SK-N-DZ (cell line): ENCODE measurements around the gene YPEL3.

Experiments used
- DNase-seq: peaks from one replicate; pipeline ENCODE4 v3.0.0-alpha.2; 2015; ENCODE audit warnings: low spot score

The YPEL3 gene

DNA sequence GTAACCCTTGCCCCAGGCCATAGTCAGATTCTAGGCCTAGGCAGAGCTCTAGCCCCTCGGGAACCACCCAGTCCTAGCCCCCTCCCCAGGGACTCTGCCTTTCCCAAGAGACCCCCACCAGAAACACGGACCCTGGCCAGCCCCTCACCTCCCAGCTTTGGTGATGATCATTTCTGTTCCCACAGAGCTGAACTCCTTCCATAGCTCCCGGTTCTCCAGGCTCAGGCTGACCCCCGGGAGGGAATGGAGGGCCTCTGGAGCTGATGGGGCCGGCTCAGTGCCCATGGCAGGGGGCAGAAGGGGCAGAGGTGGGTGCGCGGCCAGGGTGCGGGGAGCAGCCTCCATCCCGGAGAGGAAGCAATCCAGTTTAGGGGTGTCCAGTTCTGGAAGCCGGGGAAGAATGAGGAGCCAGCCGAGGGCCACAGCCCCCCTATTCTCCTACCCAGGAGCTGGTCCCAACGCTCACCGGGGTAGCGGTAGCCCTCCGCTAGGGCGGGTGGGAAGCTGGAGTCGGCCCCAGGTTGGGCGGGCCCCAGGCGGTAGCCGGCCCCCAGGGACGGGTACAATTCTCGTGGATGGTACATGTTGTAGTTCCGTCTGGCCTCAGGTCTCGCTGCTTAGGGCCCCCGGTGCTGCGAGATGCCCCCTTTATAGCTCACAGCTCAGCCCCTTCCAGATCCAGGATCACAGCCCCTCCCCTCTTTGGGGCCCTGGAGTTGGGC, 5.2 kb downstream of the YPEL3 start:
- no peak for DNase-seq

DNA sequence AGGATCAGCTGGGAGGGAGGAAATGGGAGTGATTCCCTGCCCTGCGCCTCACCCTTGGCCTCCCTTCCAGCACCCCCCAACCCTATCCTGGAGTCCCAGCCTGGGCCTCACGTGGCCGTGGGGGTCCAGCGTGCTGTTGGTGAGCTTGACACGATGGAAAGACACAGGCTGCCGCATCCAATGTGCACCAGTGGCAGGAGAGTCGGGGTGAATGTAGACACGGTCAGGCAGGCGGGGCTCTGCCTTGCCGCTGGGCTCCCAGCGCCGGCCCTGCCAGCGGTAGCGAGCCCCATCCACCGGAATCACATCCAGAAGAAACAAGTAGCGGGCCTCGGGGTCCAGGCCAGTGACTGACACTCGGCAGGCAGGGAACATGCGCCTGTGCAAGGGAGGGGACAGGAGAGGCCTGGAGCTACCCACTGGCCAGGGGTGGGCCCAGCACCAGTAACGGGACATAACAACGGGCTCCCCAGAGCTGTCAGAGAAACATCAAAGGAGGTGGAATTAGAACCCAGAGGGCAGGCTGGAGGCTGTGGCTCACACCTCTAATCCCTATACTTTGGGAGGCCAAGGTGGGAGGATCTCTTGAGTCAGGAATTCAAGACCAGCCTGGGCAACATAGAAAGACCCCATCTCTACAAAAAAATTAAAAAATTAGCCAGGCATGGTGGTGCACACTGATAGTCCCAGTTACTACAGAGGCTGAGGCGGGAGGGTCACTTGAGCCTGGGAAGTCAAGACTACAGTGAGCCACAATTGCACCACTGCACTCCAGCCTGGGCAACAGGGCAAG, 7.0 kb downstream of the YPEL3 start:
- no peak for DNase-seq

GRCh38 chr16:30088237-30088831, 7.7 kb downstream of the YPEL3 start:
- no peak for DNase-seq

GRCh38 chr16:30087181-30087898, 8.7 kb downstream of the YPEL3 start:
- DNase-seq = no peak

- no peak for DNase-seq
Observed at GRCh38 chr16:30086291-30087140, 9.5 kb downstream of the YPEL3 start.

DNA sequence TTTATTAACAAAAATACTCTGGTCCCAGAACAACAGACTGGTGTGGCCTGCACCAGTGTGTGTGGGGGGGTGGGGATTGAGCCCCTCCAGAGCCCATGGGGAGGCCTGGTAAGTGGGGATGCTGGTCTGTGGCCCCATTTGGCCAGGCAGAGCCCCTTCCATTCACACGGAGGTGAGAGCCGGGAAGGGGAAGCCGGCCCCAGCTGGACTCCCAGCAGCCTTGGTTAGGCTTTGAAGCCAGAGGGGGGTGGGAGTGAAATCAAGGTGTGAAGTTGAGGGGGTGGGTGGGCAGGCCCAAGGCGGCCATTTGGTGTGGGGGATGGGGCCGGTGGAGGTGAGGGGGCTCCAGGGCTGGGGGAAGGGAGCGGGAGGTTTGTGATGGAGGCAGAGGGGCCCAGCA, 10.2 kb downstream of the YPEL3 start:
- DNase-seq = no peak

DNA sequence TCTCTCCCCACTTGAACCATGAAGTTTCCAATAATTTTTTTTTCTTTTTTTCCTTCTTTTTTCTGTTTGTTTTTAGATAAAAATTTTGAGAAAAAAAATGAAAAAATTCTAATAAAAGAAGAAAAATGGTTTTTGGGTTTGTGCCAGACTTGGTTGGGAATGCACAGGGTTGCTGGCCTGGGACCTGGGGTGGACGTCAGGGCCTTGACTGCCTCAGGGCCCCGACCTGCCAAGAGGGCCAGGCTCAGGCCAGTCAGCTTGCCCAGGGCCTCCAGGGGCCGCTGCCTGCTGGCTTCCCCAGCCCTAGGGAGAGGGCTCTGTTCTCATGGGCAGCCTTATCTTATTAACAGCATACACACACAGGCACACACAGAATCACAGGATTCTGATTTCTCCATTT, 10.8 kb downstream of the YPEL3 start:
- DNase-seq = no peak

- no peak for DNase-seq
Observed at GRCh38 chr16:30084816-30085159, 11.2 kb downstream of the YPEL3 start.

DNA sequence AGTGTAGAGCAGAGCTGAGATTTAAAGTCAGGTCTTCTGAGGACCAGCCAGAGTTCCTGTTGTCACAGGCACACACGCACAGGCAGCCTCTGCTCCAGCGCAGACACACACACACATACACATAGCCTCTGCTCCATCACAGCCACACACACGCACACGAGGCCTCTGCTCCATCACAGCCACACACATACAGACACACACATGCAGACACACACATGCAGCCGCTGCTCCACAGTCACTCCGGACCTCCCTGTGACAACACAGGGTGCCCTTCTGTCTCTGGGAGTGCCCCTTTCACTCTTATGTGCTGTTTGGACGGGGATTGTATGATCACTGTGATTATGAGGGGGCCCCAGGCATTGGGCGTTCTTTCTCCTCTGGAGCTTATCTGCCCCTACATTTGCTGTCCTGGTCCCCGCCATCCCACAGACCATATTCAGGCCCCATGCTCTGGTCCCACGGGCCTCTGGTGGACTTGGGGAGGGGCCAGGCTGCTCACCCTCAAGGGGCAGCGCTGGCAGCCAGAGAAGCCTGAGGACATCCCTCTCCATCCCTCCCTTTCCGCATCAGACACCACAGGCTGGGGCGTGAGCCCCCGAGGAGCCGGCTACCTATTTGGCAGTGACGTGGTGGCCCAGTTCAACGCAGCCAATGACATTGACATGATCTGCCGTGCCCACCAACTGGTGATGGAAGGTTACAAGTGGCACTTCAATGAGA, 11.8 kb downstream of the YPEL3 start:
- DNase-seq = no peak

DNA sequence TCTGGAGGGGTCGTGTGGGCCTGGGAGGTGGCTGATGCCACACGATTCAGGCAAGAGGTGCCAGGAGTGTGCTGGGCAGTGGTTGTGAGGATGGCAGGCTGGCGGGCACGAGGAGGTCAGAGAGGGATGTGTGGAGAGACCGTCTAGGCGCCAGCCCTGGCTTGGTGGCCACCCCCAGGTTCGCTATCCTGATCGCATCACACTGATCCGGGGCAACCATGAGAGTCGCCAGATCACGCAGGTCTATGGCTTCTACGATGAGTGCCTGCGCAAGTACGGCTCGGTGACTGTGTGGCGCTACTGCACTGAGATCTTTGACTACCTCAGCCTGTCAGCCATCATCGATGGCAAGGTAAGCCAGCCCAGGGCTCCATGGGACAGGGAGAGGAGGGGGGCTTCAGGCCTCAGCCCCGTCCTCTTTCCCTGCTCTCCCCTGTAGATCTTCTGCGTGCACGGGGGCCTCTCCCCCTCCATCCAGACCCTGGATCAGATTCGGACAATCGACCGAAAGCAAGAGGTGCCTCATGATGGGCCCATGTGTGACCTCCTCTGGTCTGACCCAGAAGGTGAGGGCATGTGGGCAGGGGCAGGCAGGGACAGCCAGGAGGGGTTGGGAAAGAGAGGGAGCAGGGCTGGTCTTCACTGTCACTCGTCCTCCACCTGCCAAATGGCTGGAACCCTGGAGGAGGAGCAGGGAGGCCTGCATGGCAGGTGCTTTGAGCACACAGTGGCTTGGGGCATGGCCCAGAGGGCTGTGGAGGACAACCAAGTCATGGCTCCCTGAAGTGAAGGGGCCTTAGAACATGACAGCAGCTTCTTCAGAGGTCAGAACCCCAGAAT, 12.6 kb downstream of the YPEL3 start:
- no peak for DNase-seq

- no peak for DNase-seq
Observed at GRCh38 chr16:30082545-30083090, 13.4 kb downstream of the YPEL3 start.

DNA sequence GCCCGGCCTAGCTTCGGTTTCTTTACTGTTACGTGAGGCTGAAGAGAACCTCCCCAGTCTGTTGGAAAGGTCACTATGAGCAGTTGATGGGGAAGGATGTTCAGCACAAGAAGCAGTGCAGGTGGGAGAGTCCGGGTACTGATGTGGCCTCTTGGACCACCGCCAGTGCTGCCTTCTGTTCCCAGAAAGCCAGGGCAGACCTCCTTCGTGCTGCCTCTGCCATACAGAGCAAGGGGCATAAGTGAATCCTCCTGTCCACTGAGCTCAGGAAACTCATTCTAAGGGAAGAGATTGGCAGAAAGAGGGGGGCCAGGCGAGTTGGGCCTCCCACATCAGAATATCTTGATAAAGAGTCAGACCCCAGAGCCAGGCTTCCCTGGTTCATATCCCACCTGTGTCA, 16.5 kb downstream of the YPEL3 start:
- DNase-seq = no peak

DNA sequence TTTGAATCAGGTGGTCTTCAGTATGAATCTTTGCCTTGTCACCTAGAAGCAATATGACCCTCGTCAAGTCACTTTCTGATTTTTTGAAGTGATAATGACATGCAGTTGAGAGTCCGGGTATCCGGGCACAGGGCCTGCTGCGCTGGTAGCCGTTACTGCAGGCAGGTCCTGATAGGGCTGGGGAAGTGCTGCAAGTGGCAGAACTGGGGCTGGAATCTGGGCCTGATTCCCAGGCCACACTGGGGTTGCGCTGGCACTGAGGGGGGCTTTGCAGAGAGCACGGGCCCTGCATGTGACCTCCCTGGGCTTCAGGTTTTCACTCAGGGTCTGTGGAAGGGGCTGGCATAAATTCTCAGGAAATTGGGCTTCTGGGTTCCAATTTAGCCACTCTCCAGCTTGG, 17.3 kb downstream of the YPEL3 start:
- DNase-seq = no peak

GRCh38 chr16:30077656-30078055, 18.4 kb downstream of the YPEL3 start:
- DNase-seq = no peak

DNA sequence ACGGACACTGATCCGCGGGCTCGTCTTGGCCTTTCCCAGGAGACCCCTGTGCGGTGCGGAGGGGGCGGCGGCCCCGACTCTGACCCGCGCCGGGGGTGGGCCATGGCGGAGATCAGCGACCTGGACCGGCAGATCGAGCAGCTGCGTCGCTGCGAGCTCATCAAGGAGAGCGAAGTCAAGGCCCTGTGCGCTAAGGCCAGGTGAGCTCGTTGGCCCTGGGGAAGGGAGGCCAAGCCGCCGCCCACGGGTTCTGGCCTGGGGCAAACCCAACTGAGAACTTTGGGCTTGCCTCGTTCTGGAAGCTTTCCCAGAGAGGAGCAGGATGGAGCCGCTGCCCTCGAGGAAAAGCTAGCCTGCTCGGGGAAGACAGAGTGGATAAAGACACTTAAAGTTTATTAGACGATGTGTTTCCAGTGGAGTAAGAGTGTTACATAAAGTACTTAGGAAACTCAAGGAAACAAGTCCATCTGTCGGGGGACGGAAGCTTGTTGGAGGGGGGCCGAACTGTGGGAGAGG, 19.7 kb downstream of the YPEL3 start:
- DNase-seq = no peak

- DNase-seq = peak; percentile 86
Observed at GRCh38 chr16:30075503-30076275, 20.3 kb downstream of the YPEL3 start, which contains the start of gene PPP4C. Gene PPP4C, plus strand, starts transcription at chr16:30075994. Its CDS starts 384 bp downstream, at chr16:30076378.

DNA sequence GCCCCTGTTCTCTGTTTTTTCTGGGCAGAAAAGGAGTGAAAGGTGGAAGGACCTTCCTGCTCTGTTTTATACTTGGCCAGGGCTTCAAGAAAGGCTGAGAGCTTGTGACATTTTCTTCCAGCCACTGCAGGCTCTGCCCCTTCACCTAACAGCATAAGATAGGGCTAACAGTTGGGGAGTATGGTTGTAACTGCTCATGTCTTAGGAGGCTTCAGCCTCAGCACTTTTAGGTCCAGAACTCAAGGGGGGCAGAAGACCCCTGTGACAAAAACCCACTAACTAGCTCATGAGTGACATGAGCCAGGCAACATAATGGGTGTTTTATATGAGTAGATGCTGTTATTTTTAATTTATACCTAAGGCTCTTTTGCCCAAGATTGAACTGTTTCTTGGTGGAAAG, 25.5 kb downstream of the YPEL3 start:
- no peak for DNase-seq
